ENCODE measurements around the gene MTM1.
A peak's percentile ranks its signal among the peaks of the same experiment; 100 is the strongest.

Gene MTM1

GRCh38 chrX:150692831-150693724, 124.7 kb downstream of the MTM1 start, which contains the start of gene MTMR1:
Gene MTMR1 (plus strand): TSS chrX:150693396. CDS start chrX:150693531, 135 bp downstream.
- TF ChIP-seq POLR2AphosphoS5 (IDR thresholded peaks at IDR 0.05; ENCODE audit: low read depth, low read length) (peak; percentile 40; the same call in 1 of the 2 replicates), FOXP2 (optimal IDR thresholded peaks at IDR 0.05; ENCODE audit: borderline replicate concordance, extremely low read depth, extremely low read length, insufficient read depth) (no peak), TAF1 (IDR thresholded peaks at IDR 0.05; ENCODE audit: borderline replicate concordance, insufficient read depth, low read length) (0 out of 2 replicates have a peak, but pooled peaks have one; percentile 51), REST (IDR thresholded peaks at IDR 0.05; ENCODE audit: insufficient read depth in 1 of 2, low read depth in 2 of 2, low read length in 2 of 2) (no peak), SIN3A (IDR thresholded peaks at IDR 0.05; ENCODE audit: borderline replicate concordance, insufficient read depth, low read length) (no peak)

GRCh38 chrX:150693725-150694574, 125.5 kb downstream of the MTM1 start:
- TF ChIP-seq TAF1 (IDR thresholded peaks at IDR 0.05; ENCODE audit: borderline replicate concordance, insufficient read depth, low read length) (no peak), SIN3A (IDR thresholded peaks at IDR 0.05; ENCODE audit: borderline replicate concordance, insufficient read depth, low read length) (no peak), POLR2AphosphoS5 (IDR thresholded peaks at IDR 0.05; ENCODE audit: low read depth, low read length) (no peak), FOXP2 (optimal IDR thresholded peaks at IDR 0.05; ENCODE audit: borderline replicate concordance, extremely low read depth, extremely low read length, insufficient read depth) (no peak), REST (IDR thresholded peaks at IDR 0.05; ENCODE audit: insufficient read depth in 1 of 2, low read depth in 2 of 2, low read length in 2 of 2) (no peak)

GRCh38 chrX:150694738-150695410, 126.5 kb downstream of the MTM1 start:
- TF ChIP-seq REST (IDR thresholded peaks at IDR 0.05; ENCODE audit: insufficient read depth in 1 of 2, low read depth in 2 of 2, low read length in 2 of 2): 0 out of 4 replicates have a peak, but pooled peaks of 1 of the 2 experiments have one; percentile 35
- no peak for TF ChIP-seq POLR2AphosphoS5 (IDR thresholded peaks at IDR 0.05; ENCODE audit: low read depth, low read length)

GRCh38 chrX:150696331-150696730, 127.9 kb downstream of the MTM1 start:
- TF ChIP-seq SIN3A (IDR thresholded peaks at IDR 0.05; ENCODE audit: borderline replicate concordance, insufficient read depth, low read length) (no peak), FOXP2 (optimal IDR thresholded peaks at IDR 0.05; ENCODE audit: borderline replicate concordance, extremely low read depth, extremely low read length, insufficient read depth) (no peak), TAF1 (IDR thresholded peaks at IDR 0.05; ENCODE audit: borderline replicate concordance, insufficient read depth, low read length) (no peak), POLR2AphosphoS5 (IDR thresholded peaks at IDR 0.05; ENCODE audit: low read depth, low read length) (no peak), REST (IDR thresholded peaks at IDR 0.05; ENCODE audit: insufficient read depth in 1 of 2, low read depth in 2 of 2, low read length in 2 of 2) (no peak)

Measured in PFSK-1 (cell line).